ENCODE measurements around the gene ZNF790. TPM values are rescaled to one million over a fixed set of nuclear protein-coding genes. Genes with fewer than 3 reads are reported as not detected.
"Not testable (repeated sequence)": the region's sequence is repeated elsewhere in the genome, so short reads cannot be mapped to it uniquely, and the experiment has no call there.

Gene ZNF790
- total RNA-seq, 2 donors from 2014 or later, result 4.0 to 9.3 TPM

GRCh38 chr19:36807029-36807428, 31.2 kb downstream of the ZNF790 start:
- Mint-ChIP-seq H3K36me3 (peaks cover 39% of the 10 kb centered on the region), H3K27ac (no peak overlapping the region), H3K4me3 (no peak overlapping the region), H3K4me1 (ENCODE audit: low read depth in 2 of 2) (no peaks in the 10 kb centered on the region), H3K9me3 (peaks cover 21% of the 10 kb centered on the region), H3K27me3 (no peaks in the 10 kb centered on the region)
- no peak for DNase-seq (ENCODE audit: low spot score)
- no peak for ATAC-seq

- H3K4me1 Mint-ChIP-seq (ENCODE audit: low read depth in 2 of 2), result no peaks in the 10 kb centered on the region
- H3K9me3 Mint-ChIP-seq, result peaks cover 21% of the 10 kb centered on the region
- no peak overlapping the region for H3K27ac Mint-ChIP-seq
- DNase-seq (ENCODE audit: low spot score) (no peak), ATAC-seq (no peak)
- H3K36me3 Mint-ChIP-seq, result peaks cover 32% of the 10 kb centered on the region
- H3K27me3 Mint-ChIP-seq, result no peaks in the 10 kb centered on the region
- H3K4me3 Mint-ChIP-seq, result no peak overlapping the region
Measured at GRCh38 chr19:36805364-36805763, 32.8 kb downstream of the ZNF790 start.

- Mint-ChIP-seq H3K27me3 (no peaks in the 10 kb centered on the region), H3K4me3 (peak overlapping the region; percentile 94), H3K36me3 (peaks cover 18% of the 10 kb centered on the region), H3K27ac (peak overlapping the region; percentile 88 to 95), H3K9me3 (peaks cover 3% of the 10 kb centered on the region), H3K4me1 (ENCODE audit: low read depth in 2 of 2) (peaks cover 0 to 10% of the 10 kb centered on the region in 2 donors)
- no peak for ATAC-seq
- DNase-seq (ENCODE audit: low spot score), result no peak
Measured at GRCh38 chr19:36797786-36798108, 40.4 kb downstream of the ZNF790 start.

GRCh38 chr19:36796714-36796992, 41.5 kb downstream of the ZNF790 start:
- Mint-ChIP-seq H3K9me3 (peaks cover 10% of the 10 kb centered on the region), H3K27ac (peak overlapping the region; percentile 88 to 95)
- no peak for ATAC-seq

GRCh38 chr19:36791420-36792141, 46.6 kb downstream of the ZNF790 start:
- DNase-seq (ENCODE audit: low spot score); H3K4me3 Mint-ChIP-seq; H3K27ac Mint-ChIP-seq; H3K9me3 Mint-ChIP-seq; H3K27me3 Mint-ChIP-seq; H3K4me1 Mint-ChIP-seq (ENCODE audit: low read depth in 2 of 2): not testable (repeated sequence)
- H3K36me3 Mint-ChIP-seq, result peaks cover 33% of the 10 kb centered on the region
- peak; percentile 75 to 88 for ATAC-seq

More at GRCh38 chr19:36796714-36796992, 41.5 kb downstream of the ZNF790 start:
- H3K4me3 Mint-ChIP-seq, result peak overlapping the region; percentile 94
- peaks cover 0 to 8% of the 10 kb centered on the region in 2 donors for H3K27me3 Mint-ChIP-seq
- H3K36me3 Mint-ChIP-seq, result peaks cover 25% of the 10 kb centered on the region
- H3K4me1 Mint-ChIP-seq (ENCODE audit: low read depth in 2 of 2), result peaks cover 5 to 10% of the 10 kb centered on the region in 2 donors
- DNase-seq (ENCODE audit: low spot score), result no peak

DNA sequence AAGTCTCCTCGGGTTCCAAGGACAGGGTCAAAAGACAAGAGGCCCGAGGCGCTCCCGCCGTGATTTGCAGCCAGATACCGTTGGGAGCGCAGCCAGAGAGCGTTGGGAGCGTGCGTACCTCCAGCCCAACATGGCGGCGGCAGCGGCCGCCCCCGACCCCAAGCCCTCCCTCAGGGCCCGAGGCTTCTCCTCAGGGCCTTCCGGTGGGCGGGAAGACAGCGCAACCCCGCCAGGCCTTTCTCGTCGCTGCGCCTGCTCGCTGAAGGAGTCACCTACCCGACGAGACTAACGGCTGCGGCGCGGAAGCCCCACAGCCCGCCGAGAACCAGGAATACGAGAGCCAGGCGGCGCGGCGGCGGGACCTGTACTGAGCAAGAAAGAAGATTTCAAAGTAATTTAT, 62.4 kb downstream of the ZNF790 start:
- Mint-ChIP-seq H3K27me3 (no peaks in the 10 kb centered on the region), H3K9me3 (peaks cover 14% of the 10 kb centered on the region), H3K27ac (no peak overlapping the region), H3K4me3 (no peak overlapping the region), H3K36me3 (peaks cover 40% of the 10 kb centered on the region), H3K4me1 (ENCODE audit: low read depth in 2 of 2) (peaks cover 18 to 21% of the 10 kb centered on the region in 2 donors)
- no peak for DNase-seq (ENCODE audit: low spot score)
- ATAC-seq, result no peak

- Mint-ChIP-seq H3K4me1 (ENCODE audit: low read depth in 2 of 2) (peaks cover 18 to 22% of the 10 kb centered on the region in 2 donors), H3K4me3 (peak overlapping the region; percentile 100), H3K27me3 (no peaks in the 10 kb centered on the region), H3K27ac (peak overlapping the region; percentile 90 to 95), H3K36me3 (peaks cover 37% of the 10 kb centered on the region), H3K9me3 (peaks cover 10% of the 10 kb centered on the region)
- ATAC-seq, result no peak
- DNase-seq (ENCODE audit: low spot score), result no peak
Measured at GRCh38 chr19:36773223-36773579, 65.0 kb downstream of the ZNF790 start.

DNA sequence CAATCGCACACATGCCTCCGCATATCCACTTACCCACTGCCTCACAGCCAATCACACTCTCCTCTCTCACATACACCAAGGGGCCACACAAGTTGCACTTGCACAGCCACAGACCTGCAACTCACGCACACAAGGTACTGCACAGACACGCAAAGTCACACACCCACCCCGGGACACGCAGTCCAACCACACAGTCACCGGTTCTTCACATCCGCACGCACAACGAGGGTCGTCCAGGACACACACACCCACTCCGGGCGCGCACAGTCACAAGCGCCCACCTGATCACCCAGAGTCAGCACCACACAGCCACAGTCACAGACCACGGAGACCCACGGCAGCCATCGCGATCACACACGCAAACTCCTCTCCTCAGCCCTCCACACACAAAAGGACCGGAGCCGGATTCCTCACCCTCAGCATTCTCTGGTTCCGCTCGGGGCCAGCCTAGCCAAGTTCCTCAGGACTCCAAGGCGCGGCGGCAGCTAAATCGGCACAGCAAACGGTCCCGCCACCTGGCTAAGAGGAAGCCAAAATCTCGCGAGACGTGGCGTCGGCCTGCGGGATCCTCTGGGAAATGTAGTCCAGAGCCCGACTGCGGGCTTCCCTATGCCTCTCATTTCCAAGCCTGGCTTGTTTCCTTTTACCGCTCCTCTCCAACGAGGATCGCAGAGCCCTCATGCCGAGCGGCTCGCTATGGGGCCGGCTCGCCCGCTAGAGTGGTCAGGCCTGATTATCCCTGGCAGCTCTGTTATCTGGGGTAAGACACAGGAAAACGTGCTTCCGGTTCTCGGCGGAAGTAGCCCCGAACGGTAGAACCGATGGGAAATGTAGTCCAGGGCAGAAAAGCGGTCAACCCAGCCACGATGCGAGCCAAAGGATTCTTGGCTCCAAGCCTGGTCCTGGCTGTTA, 65.6 kb downstream of the ZNF790 start, which contains the start of gene ZNF850:
Gene ZNF850, minus strand, starts transcription at position 497 of the 912 bp plus-strand sequence. CDS start 10,201 bp downstream, outside the sequence.
- peak; percentile 95 to 96 for ATAC-seq
- peaks cover 18 to 22% of the 10 kb centered on the region in 2 donors for H3K4me1 Mint-ChIP-seq (ENCODE audit: low read depth in 2 of 2)
- H3K27ac Mint-ChIP-seq, result peak within 1 kb of the TSS; percentile 90 to 95
- DNase-seq (ENCODE audit: low spot score), result peak; percentile 95
- peaks cover 32% of the 10 kb centered on the region for H3K36me3 Mint-ChIP-seq
- peak within 1 kb of the TSS; percentile 100 for H3K4me3 Mint-ChIP-seq
- peaks cover 8% of the 10 kb centered on the region for H3K9me3 Mint-ChIP-seq
- no peaks in the 10 kb centered on the region for H3K27me3 Mint-ChIP-seq

DNA sequence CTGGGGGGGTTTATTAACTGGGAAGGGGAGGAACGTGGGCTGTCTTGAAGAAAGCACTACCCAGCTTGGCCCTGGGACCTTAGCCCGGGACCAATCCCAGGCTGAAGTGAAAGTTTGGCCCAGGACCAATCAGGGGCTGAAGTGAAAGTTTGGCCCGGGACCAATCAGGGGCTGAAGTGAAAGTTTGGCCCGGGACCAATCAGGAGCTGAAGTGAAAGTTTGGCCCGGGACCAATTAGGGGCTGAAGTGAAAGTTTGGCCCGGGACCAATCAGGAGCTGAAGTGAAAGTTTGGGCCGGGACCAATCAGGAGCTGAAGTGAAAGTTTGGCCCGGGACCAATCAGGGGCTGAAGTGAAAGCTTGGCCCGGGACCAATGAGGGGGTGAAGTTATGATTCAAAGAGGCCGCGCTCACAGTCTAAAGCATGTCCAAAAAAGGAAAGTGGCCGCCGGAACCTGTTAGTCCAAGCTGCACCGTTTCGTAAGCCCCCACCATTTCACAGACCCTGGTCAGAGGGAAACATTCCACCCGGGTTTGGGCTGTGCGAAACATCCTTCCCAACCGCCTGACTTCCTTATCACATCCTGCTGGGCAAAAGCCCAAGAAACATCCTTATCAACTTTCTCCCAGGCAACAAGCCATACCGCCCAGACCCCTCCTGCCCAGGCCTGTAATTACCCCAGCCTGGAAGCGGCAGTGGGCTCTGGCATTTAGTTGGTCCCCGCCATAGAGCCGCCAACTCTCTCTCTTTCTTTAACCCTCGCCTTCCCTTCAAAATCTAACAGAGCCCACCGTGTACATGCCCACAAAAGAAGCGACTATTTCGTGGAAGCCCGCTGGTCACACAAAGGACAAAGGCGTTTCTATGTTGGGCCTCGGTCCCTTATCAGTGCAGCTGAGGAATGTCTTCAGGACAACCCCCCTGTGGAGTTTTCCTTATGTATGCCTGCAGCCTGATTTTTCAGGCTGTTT, 66.6 kb downstream of the ZNF790 start:
- Mint-ChIP-seq H3K27me3 (no peaks in the 10 kb centered on the region), H3K27ac (peak overlapping the region; percentile 90 to 95), H3K36me3 (peaks cover 33% of the 10 kb centered on the region), H3K4me3 (peak overlapping the region; percentile 100), H3K4me1 (ENCODE audit: low read depth in 2 of 2) (peaks cover 18 to 22% of the 10 kb centered on the region in 2 donors), H3K9me3 (peaks cover 8% of the 10 kb centered on the region)
- no peak for ATAC-seq
- DNase-seq (ENCODE audit: low spot score), result no peak

Other genes starting within 250 kb of the ZNF790 start
- 1 to 10 TPM; 3.0 to 3.9 TPM for gene ZNF382, start 233.1 kb downstream of the ZNF790 start, total RNA-seq
- 10 to 100 TPM in 1 of 2 donors, 1 to 10 TPM in 1; 5.9 to 10.8 TPM for gene ZNF461, start 171.6 kb downstream of the ZNF790 start, total RNA-seq
- 1 to 10 TPM; 7.3 to 8.5 TPM for gene ZNF567, start 150.8 kb downstream of the ZNF790 start, total RNA-seq
- gene ZNF850, start 65.6 kb downstream of the ZNF790 start, total RNA-seq, result 1 to 10 TPM; 3.9 to 4.1 TPM
- gene ZNF345, start 12.5 kb upstream of the ZNF790 start, total RNA-seq, result 1 to 10 TPM; 3.0 to 6.1 TPM
- gene ZNF829, start 77.9 kb upstream of the ZNF790 start, total RNA-seq, result 1 to 10 TPM; 3.3 to 6.8 TPM
- gene ZNF568, start 77.9 kb upstream of the ZNF790 start, total RNA-seq, result 10 to 100 TPM in 1 of 2 donors, 1 to 10 TPM in 1; 8.0 to 12.7 TPM
- 10 to 100 TPM; 10.6 to 14.5 TPM for gene ZNF420, start 240.0 kb upstream of the ZNF790 start, total RNA-seq

All from natural killer cell treated with Interleukin-12 subunit alpha and Interleukin-12 subunit beta and Interleukin-15 and Interleukin-18, amount 100 ng/mL, for 72 hours (primary cell).